Stomach (tissue), 9 donors: ENCODE measurements around the gene CHADL. TPM values are rescaled to one million over a fixed set of nuclear protein-coding genes. Genes with fewer than 3 reads are reported as not detected.
A peak's percentile ranks its signal among the peaks of the same experiment; 100 is the strongest.

Source experiments
- DNase-seq, 2 donors: peaks; one replicate each; pipeline versions ENCODE4 v3.0.0 to v3.0.0-alpha.2; 2013 to 2019
- H3K27ac ChIP-seq, 5 donors: fragments of 200-600 bp in 4 of 5; sonication (generic) in 4 of 5; one replicate each; pipeline ENCODE4 v1.5.1; 2013 to 2019; ENCODE audit warnings: mild to moderate bottlenecking in 1 of 5, moderate library complexity in 1 of 5
- H3K27me3 ChIP-seq, 3 donors: fragments of 200-600 bp; sonication (generic); one replicate each; pipeline ENCODE4 v1.5.1; 2017 to 2019; ENCODE audit warnings: mixed run types in 1 of 3
- H3K36me3 ChIP-seq, 4 donors: fragments of 200-600 bp; sonication (generic); 1 replicate in 3 of 4; 2 replicates in 1 of 4; pipeline ENCODE4 v1.5.1; 2016 to 2019
- H3K4me1 ChIP-seq, 4 donors: fragments of 200-600 bp; sonication (generic); one replicate each; pipeline ENCODE4 v1.5.1; 2016 to 2019
- H3K4me3 ChIP-seq, 4 donors: fragments of 200-600 bp; sonication (generic) in 3 of 4; one replicate each; pipeline ENCODE4 v1.5.1; 2016 to 2019; ENCODE audit warnings: mild to moderate bottlenecking in 1 of 4
- H3K9me3 ChIP-seq, 4 donors: fragments of 200-600 bp; sonication (generic); one replicate each; pipeline ENCODE4 v1.5.1; 2016 to 2019
- EP300 ChIP-seq: sonication (generic); formaldehyde crosslinking; IDR thresholded peaks from one replicate; pipeline ENCODE4 v1.6.1; 2017; ENCODE audit warnings: antibody characterized with exemption
- POLR2A ChIP-seq, 4 donors: fragments of 450-650 bp; IDR thresholded peaks; one replicate each; pipeline ENCODE4 v1.6.1; 2016; ENCODE audit warnings: antibody characterized with exemption in 4 of 4, control low read depth in 2 of 4, mild to moderate bottlenecking in 1 of 4, moderate library complexity in 1 of 4
- POLR2AphosphoS5 ChIP-seq, 3 donors: sonication (generic); formaldehyde crosslinking; IDR thresholded peaks; one replicate each; pipeline ENCODE4 v1.6.1; 2016; ENCODE audit warnings: antibody characterized with exemption in 3 of 3
- WGBS, 5 donors: extraction: QIAGEN DNeasy Blood & Tissue Kit in 3 of 5; methylation state at CpG; one replicate each; pipeline versions ENCODE4 v1.1.5 to v1.1.7; 2013 to 2018; 5-methylcytosine and 5-hydroxymethylcytosine counted together
- intact Hi-C: fragments of 100-400 bp; cut with DNase I; formaldehyde crosslinking; loops from one replicate; pipeline ENCODE4 v1.15.1; 2023; ENCODE audit warnings: low total_unique reads
- polyA plus RNA-seq, 3 donors: library from polyadenylated mRNA; stranded (reverse); fragments of 200-250 nt; gene quantifications; one replicate each; pipeline ENCODE4 v1.2.3, GENCODE V29; 2013
- total RNA-seq, 5 donors: library from RNA; depleted of rRNA; stranded (reverse); fragments of >200 nt; gene quantifications; one replicate each; pipeline versions ENCODE4 v1.1.0 to v1.2.3, GENCODE V29; 2014 to 2016
- TF ChIP-seq, protein P1 (sequence below), 7 experiments: fragments of 450-650 bp in 4 of 7; fragments of 200-600 bp in 3 of 7; sonication (generic) in 3 of 7; IDR thresholded peaks; one replicate each; pipeline ENCODE4 v1.5.1; 2016 to 2019; ENCODE audit warnings: antibody characterized with exemption in 7 of 7, control low read depth in 2 of 7, mild to moderate bottlenecking in 1 of 7
- donor health status: healthy with polysubstance abuse.
- donor health status: Bipolar disorder and iron deficiency.
- donor health status: healthy.

Gene CHADL
- total and polyA plus RNA-seq, 8 donors = 1.4 to 15.6 (median 5.4) TPM

DNA sequence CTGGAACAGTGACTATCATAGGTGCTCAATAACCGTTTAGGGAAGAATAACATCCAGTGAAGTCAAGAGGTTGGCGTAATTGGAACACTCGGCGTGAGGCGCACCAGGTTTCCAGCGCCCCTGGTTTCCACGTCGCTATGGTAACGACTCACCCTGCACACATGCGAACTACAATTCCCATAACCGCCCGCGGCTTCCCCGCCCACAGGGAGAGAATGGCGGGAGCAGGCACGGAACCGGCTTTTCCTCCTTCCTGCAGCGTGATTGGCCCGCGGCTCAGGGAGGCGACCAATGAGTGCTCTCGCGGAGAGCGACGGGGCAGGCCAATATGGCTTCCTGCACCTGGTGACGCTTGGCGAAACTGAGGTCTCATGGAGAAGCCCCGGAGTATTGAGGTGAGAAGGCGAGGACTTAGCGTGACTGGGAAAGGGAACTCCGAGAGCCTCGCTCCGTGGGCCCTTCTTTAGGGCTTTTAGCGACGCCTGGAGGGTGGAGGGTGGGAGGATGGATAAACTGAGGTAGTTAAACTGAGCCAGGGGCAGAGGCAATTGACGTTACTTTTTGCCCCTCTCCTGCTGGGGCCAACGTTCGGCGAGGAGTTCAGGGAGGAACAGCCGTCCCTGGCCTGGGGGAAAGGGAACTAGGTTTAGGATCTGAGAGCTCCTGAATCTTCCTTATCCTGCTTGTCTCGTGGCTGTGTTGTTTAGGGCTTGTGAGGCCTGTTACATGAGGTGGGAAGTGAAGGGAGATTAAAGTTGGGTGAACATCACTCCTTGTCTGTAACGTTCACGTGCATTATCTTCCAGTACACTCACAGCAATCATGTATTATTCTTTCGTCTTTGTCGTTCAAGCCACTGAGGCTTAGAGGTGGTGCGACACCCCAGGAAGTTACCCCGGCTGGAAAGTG is 35.5 kb downstream of the CHADL start, which contains the start of gene L3MBTL2:
Gene L3MBTL2, plus strand, starts transcription at position 321 of the 909 bp plus-strand sequence. Its CDS starts 51 bp downstream, at position 372.
- Histone ChIP-seq H3K27me3 (no peaks in the 10 kb centered on the region), H3K27ac (peak within 1 kb of the TSS; percentile 68 to 90 (median 87)), H3K36me3 (peaks cover 6 to 24% (median 19%) of the 10 kb centered on the region in 4 donors), H3K4me1 (peaks cover 7 to 24% (median 18%) of the 10 kb centered on the region in 4 donors), H3K9me3 (no peaks in the 10 kb centered on the region), H3K4me3 (peak within 1 kb of the TSS; percentile 86 to 96 (median 90))
- peak; percentile 65 to 94 (median 68) for TF ChIP-seq POLR2AphosphoS5 (IDR thresholded peaks at IDR 0.05)
- TF ChIP-seq, protein P1, sequence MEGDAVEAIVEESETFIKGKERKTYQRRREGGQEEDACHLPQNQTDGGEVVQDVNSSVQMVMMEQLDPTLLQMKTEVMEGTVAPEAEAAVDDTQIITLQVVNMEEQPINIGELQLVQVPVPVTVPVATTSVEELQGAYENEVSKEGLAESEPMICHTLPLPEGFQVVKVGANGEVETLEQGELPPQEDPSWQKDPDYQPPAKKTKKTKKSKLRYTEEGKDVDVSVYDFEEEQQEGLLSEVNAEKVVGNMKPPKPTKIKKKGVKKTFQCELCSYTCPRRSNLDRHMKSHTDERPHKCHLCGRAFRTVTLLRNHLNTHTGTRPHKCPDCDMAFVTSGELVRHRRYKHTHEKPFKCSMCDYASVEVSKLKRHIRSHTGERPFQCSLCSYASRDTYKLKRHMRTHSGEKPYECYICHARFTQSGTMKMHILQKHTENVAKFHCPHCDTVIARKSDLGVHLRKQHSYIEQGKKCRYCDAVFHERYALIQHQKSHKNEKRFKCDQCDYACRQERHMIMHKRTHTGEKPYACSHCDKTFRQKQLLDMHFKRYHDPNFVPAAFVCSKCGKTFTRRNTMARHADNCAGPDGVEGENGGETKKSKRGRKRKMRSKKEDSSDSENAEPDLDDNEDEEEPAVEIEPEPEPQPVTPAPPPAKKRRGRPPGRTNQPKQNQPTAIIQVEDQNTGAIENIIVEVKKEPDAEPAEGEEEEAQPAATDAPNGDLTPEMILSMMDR (IDR thresholded peaks at IDR 0.05) = no peak
- WGBS, 5 donors = 0 to 2% (median 1%) methylated on average over 42 to 47 of the region's 47 CpGs
- peak; percentile 98 to 99 for DNase-seq
- intact Hi-C loops = no loop called here

DNA sequence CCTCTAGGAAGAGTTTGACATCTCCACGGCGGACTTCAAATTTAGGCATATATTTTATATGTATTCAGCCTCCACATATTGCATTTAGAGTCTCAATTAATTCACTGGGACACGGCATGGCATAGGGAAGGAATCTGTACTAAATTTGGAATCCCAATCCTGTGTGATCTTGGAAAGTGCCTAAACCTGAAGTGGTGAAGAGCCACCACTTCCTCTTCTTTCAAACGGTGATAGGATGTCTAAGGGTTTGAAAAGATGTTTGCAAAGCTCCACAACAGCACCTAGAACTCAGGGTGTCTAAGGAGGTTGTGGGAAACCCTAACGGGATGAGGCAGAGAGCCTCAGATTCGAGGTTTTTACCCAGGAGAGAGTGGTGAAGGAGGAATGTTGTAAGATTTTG is 36.7 kb downstream of the CHADL start:
- TF ChIP-seq, protein P1 (IDR thresholded peaks at IDR 0.05) = no peak
- TF ChIP-seq POLR2AphosphoS5 (IDR thresholded peaks at IDR 0.05) (no peak), POLR2A (IDR thresholded peaks at IDR 0.05) (no peak), EP300 (no peak)
- H3K9me3 ChIP-seq = no peaks in the 10 kb centered on the region
- H3K4me3 ChIP-seq = no peak overlapping the region
- H3K27me3 ChIP-seq = no peaks in the 10 kb centered on the region
- H3K27ac ChIP-seq = no peak overlapping the region
- no peak for DNase-seq
- H3K36me3 ChIP-seq = peaks cover 6 to 12% (median 8%) of the 10 kb centered on the region in 4 donors
- intact Hi-C loops = no loop called here
- 66 to 76% (median 67%) methylated on average over 6 of the region's 6 CpGs for WGBS, 5 donors
- H3K4me1 ChIP-seq = peaks cover 7 to 24% (median 19%) of the 10 kb centered on the region in 4 donors

DNA sequence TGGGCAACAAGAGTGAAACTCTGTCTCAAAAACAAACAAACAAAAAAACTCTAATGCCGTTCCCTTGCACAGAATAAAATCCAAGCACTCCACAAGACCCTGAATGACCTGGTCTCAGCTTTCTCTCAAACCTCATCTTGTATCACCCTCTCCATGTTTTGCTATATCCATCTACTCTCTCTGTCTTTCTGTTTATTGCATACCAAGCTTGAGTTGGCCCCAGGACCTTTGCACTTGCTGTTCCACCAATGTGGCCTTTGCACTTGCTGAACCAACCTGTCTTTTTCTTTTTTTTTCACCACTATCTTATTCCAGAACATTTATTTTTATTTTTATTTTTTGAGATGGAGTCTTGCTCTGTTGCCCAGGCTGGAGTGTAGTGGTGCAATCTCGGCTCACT is 37.6 kb downstream of the CHADL start:
- 88 to 96% (median 92%) methylated on average over 2 of the region's 2 CpGs for WGBS, 5 donors
- H3K27ac ChIP-seq = no peak overlapping the region
- H3K9me3 ChIP-seq = no peaks in the 10 kb centered on the region

DNA sequence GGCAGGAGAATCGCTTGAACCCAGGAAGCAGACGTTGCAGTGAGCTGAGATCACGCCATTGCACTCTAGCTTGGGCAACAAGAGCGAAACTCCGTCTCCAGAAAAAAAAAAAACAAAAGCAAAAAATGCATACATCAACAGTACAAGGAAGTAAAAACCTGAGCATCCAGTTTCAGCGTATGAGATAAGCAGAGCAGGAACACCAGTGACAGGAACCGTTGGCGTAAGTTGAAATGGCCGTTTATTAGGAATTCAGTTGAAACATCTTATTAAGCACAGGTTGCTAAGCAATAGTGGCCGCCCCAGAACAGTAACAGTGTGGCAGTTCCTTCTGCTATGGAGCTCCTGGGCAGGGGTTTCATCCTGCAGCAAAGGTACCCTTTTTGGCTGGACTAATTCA is 39.6 kb downstream of the CHADL start:
- WGBS, 5 donors = 16 to 45% (median 32%) methylated on average over 10 of the region's 10 CpGs
- H3K36me3 ChIP-seq = no peaks in the 10 kb centered on the region
- no peaks in the 10 kb centered on the region for H3K27me3 ChIP-seq
- H3K4me1 ChIP-seq = peaks cover 13 to 43% (median 34%) of the 10 kb centered on the region in 4 donors
- peak overlapping the region in 1 of 4 donors; percentile 17 for H3K4me3 ChIP-seq
- peak overlapping the region; percentile 23 to 67 (median 59) for H3K27ac ChIP-seq
- TF ChIP-seq POLR2AphosphoS5 (IDR thresholded peaks at IDR 0.05) = peak in 1 of 3 donors; percentile 57
- TF ChIP-seq, protein P1 (IDR thresholded peaks at IDR 0.05) = no peak
- intact Hi-C loops = no loop called here
- peak in 1 of 2 donors; percentile 87 for DNase-seq
- no peaks in the 10 kb centered on the region for H3K9me3 ChIP-seq

More for the DNA sequence above, 37.6 kb downstream of the CHADL start:
- peaks cover 0 to 3% (median 0%) of the 10 kb centered on the region in 4 donors for H3K36me3 ChIP-seq
- no peaks in the 10 kb centered on the region for H3K27me3 ChIP-seq
- TF ChIP-seq POLR2A (IDR thresholded peaks at IDR 0.05) = no peak
- TF ChIP-seq, protein P1 (IDR thresholded peaks at IDR 0.05) = no peak
- TF ChIP-seq POLR2AphosphoS5 (IDR thresholded peaks at IDR 0.05) = no peak
- no peak for TF ChIP-seq EP300
- H3K4me3 ChIP-seq = no peak overlapping the region
- peaks cover 12 to 34% (median 29%) of the 10 kb centered on the region in 4 donors for H3K4me1 ChIP-seq
- no peak for DNase-seq
- intact Hi-C loops = no loop called here
